GM19324 (cell line): ENCODE data around the gene ABLIM2.

Experiments used
- ATAC-seq: cut with Tn5 transposase; IDR thresholded peaks from one replicate; pipeline ENCODE4 v1.9.1; 2021; ENCODE audit warnings: mild to moderate bottlenecking, moderate library complexity; ENCODE audit not compliant: unreplicated experiment, low FRiP score

The ABLIM2 gene

GRCh38 chr4:8108261-8108660 is 50.4 kb downstream of the ABLIM2 start:
- no peak for ATAC-seq

GRCh38 chr4:8107146-8107657 is 51.4 kb downstream of the ABLIM2 start:
- no peak for ATAC-seq

- no peak for ATAC-seq
These were observed 52.1 kb downstream of the ABLIM2 start for GRCh38 chr4:8106451-8107025.

GRCh38 chr4:8105306-8106100 is 53.1 kb downstream of the ABLIM2 start:
- no peak for ATAC-seq

- no peak for ATAC-seq
These were observed 53.9 kb downstream of the ABLIM2 start for GRCh38 chr4:8104491-8105305.

GRCh38 chr4:8103421-8104390 is 54.9 kb downstream of the ABLIM2 start:
- no peak for ATAC-seq

- ATAC-seq, result no peak
These were observed 55.8 kb downstream of the ABLIM2 start for GRCh38 chr4:8102831-8103230.

GRCh38 chr4:8102076-8102355 is 56.6 kb downstream of the ABLIM2 start:
- ATAC-seq, result no peak

- ATAC-seq, result no peak
These were observed 57.2 kb downstream of the ABLIM2 start for GRCh38 chr4:8101213-8102075.

GRCh38 chr4:8099981-8100464 is 58.6 kb downstream of the ABLIM2 start:
- ATAC-seq, result no peak

- no peak for ATAC-seq
These were observed 60.1 kb downstream of the ABLIM2 start for GRCh38 chr4:8098506-8098905.

GRCh38 chr4:8097721-8098345 is 60.8 kb downstream of the ABLIM2 start:
- no peak for ATAC-seq

- no peak for ATAC-seq
These were observed 61.5 kb downstream of the ABLIM2 start for GRCh38 chr4:8097141-8097541.

- ATAC-seq, result no peak
These were observed 61.9 kb downstream of the ABLIM2 start for GRCh38 chr4:8096690-8097061.

- ATAC-seq, result no peak
These were observed 62.5 kb downstream of the ABLIM2 start for GRCh38 chr4:8095956-8096689.

GRCh38 chr4:8093587-8094274 is 64.9 kb downstream of the ABLIM2 start:
- no peak for ATAC-seq

- no peak for ATAC-seq
These were observed 66.3 kb downstream of the ABLIM2 start for GRCh38 chr4:8092282-8092681.
